ENCODE results near the gene AHRR. TPM values are rescaled to one million over a fixed set of nuclear protein-coding genes. Genes with fewer than 3 reads are reported as not detected.

The AHRR gene
- total RNA-seq, 6 experiments from 2014 or later, result 30.9 to 55.7 (median 51.9) TPM

GRCh38 chr5:475704-476101 lies 154.2 kb downstream of the AHRR start:
- DNase-seq, result no peak
- peaks cover 10% of the 10 kb centered on the region for H3K27me3 Mint-ChIP-seq (ENCODE audit: insufficient read depth)
- TF ChIP-seq CTCF (IDR thresholded peaks at IDR 0.05), result no peak
- H3K4me1 Mint-ChIP-seq (ENCODE audit: low read depth), result peaks cover 9% of the 10 kb centered on the region
- H3K27ac Mint-ChIP-seq, result no peak overlapping the region
- H3K4me3 Mint-ChIP-seq, result no peak overlapping the region; the same call in 1 of the 2 replicates
- no peaks in the 10 kb centered on the region for H3K9me3 Mint-ChIP-seq
- H3K36me3 Mint-ChIP-seq (ENCODE audit: low read depth), result peaks cover 8% of the 10 kb centered on the region; the same call in 1 of the 2 replicates

GRCh38 chr5:476102-476813 lies 154.7 kb downstream of the AHRR start:
- H3K4me1 Mint-ChIP-seq (ENCODE audit: low read depth), result peaks cover 8% of the 10 kb centered on the region
- no peak overlapping the region for H3K27ac Mint-ChIP-seq
- H3K4me3 Mint-ChIP-seq, result no peak overlapping the region
- peaks cover 10% of the 10 kb centered on the region for H3K27me3 Mint-ChIP-seq (ENCODE audit: insufficient read depth)
- H3K36me3 Mint-ChIP-seq (ENCODE audit: low read depth), result peaks cover 8% of the 10 kb centered on the region; the same call in 1 of the 2 replicates
- no peak for TF ChIP-seq CTCF (IDR thresholded peaks at IDR 0.05)
- no peaks in the 10 kb centered on the region for H3K9me3 Mint-ChIP-seq
- no peak for DNase-seq

- DNase-seq, result no peak
- peaks cover 2% of the 10 kb centered on the region; the same call in 1 of the 2 replicates for H3K36me3 Mint-ChIP-seq (ENCODE audit: low read depth)
- TF ChIP-seq CTCF (IDR thresholded peaks at IDR 0.05), result no peak
- peaks cover 10% of the 10 kb centered on the region for H3K27me3 Mint-ChIP-seq (ENCODE audit: insufficient read depth)
- peaks cover 3% of the 10 kb centered on the region for H3K4me1 Mint-ChIP-seq (ENCODE audit: low read depth)
- H3K27ac Mint-ChIP-seq, result no peak overlapping the region
- no peak overlapping the region for H3K4me3 Mint-ChIP-seq
- H3K9me3 Mint-ChIP-seq, result no peaks in the 10 kb centered on the region
These were observed 155.3 kb downstream of the AHRR start for GRCh38 chr5:476814-477175.

- no peak for TF ChIP-seq CTCF (IDR thresholded peaks at IDR 0.05)
- H3K27me3 Mint-ChIP-seq (ENCODE audit: insufficient read depth), result peaks cover 10% of the 10 kb centered on the region
- H3K27ac Mint-ChIP-seq, result no peak overlapping the region
- no peak for DNase-seq
- no peaks in the 10 kb centered on the region for H3K36me3 Mint-ChIP-seq (ENCODE audit: low read depth)
- H3K4me1 Mint-ChIP-seq (ENCODE audit: low read depth), result no peaks in the 10 kb centered on the region
- no peak overlapping the region for H3K4me3 Mint-ChIP-seq
- H3K9me3 Mint-ChIP-seq, result no peaks in the 10 kb centered on the region
These were observed 155.7 kb downstream of the AHRR start for GRCh38 chr5:477247-477646.

GRCh38 chr5:477871-478270 lies 156.4 kb downstream of the AHRR start:
- Mint-ChIP-seq H3K36me3 (ENCODE audit: low read depth) (no peaks in the 10 kb centered on the region), H3K9me3 (no peaks in the 10 kb centered on the region), H3K27ac (no peak overlapping the region), H3K4me3 (no peak overlapping the region), H3K4me1 (ENCODE audit: low read depth) (no peaks in the 10 kb centered on the region), H3K27me3 (ENCODE audit: insufficient read depth) (peaks cover 10% of the 10 kb centered on the region)
- DNase-seq, result no peak
- TF ChIP-seq CTCF (IDR thresholded peaks at IDR 0.05), result no peak

All from HFFc6 (cell line).